Inferior parietal cortex (tissue), 1 donor: ENCODE data around the gene SPRY2.

Source experiments
- DNase-seq: peaks from one replicate; pipeline ENCODE4 v3.0.0-alpha.2; 2016; ENCODE audit errors: extremely low spot score

SPRY2 gene

GRCh38 chr13:80313668-80314256 is 27.2 kb downstream of the SPRY2 start:
- no peak for DNase-seq

GRCh38 chr13:80312967-80313366 is 28.0 kb downstream of the SPRY2 start:
- DNase-seq: no peak

- DNase-seq: no peak
Observed at GRCh38 chr13:80312012-80312704, 28.8 kb downstream of the SPRY2 start.

- DNase-seq: no peak
Observed at GRCh38 chr13:80309926-80310325, 31.0 kb downstream of the SPRY2 start.

- no peak for DNase-seq
Observed at GRCh38 chr13:80307401-80307987, 33.4 kb downstream of the SPRY2 start.

GRCh38 chr13:80306337-80306972 is 34.5 kb downstream of the SPRY2 start:
- DNase-seq: no peak

GRCh38 chr13:80305737-80306136 is 35.2 kb downstream of the SPRY2 start:
- no peak for DNase-seq

- DNase-seq: no peak
Observed at GRCh38 chr13:80303225-80303811, 37.6 kb downstream of the SPRY2 start.

GRCh38 chr13:80299046-80299445 is 41.9 kb downstream of the SPRY2 start:
- no peak for DNase-seq

GRCh38 chr13:80297503-80297902 is 43.4 kb downstream of the SPRY2 start:
- no peak for DNase-seq

GRCh38 chr13:80297094-80297493 is 43.8 kb downstream of the SPRY2 start:
- DNase-seq: no peak

- DNase-seq: no peak
Observed at GRCh38 chr13:80296638-80297037, 44.3 kb downstream of the SPRY2 start.

- DNase-seq: no peak
Observed at GRCh38 chr13:80290591-80290990, 50.3 kb downstream of the SPRY2 start.
